ENCODE measurements around the gene TWIST2. TPM values are rescaled to one million over a fixed set of nuclear protein-coding genes. Genes with fewer than 3 reads are reported as not detected.

The TWIST2 gene
- total RNA-seq, 1 experiment from 2014 or later, result 0.22 TPM

DNA sequence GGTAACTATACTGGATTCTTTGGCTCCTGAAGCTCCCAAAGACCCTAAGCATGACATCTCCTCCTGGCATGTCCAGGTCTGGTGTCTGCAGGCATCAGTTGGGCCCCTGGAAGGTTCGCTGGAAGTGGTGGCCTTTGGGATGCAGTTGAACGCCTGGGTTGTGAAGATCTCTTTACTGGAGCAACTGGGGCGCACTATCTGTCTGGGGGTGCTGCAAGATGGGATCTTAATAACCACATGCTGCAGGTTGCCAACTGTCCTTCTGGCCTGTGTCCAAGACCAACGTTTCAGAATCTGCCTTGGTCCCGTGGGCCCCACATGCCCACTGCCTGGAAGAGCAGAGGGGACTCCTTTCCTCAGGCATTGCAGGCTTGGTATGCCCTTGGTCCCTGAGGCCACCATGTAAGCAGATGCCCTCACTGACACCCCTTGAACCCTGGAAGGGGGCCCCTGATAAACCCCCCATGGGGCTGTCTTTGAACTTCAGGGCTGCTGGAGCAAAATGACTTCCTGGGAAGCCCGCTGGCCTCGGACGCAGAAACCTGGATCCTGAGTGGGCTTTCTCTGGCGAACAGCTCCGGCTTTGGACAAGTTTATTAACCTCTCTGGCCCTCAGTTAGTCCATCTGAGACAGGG, 101.9 kb downstream of the TWIST2 start:
- H3K18ac ChIP-seq (ENCODE audit: insufficient read length, low read depth, low read length), result no peak overlapping the region
- no peak overlapping the region for H4K5ac ChIP-seq (ENCODE audit: insufficient read length, low read depth, low read length)
- H3K27me3 ChIP-seq (ENCODE audit: insufficient read depth, low read length), result no peaks in the 10 kb centered on the region
- H3K4me2 ChIP-seq (ENCODE audit: insufficient read depth, insufficient read length, low read length), result no peak overlapping the region
- H4K91ac ChIP-seq (ENCODE audit: insufficient read length, low read depth, low read length), result no peak overlapping the region
- H2BK20ac ChIP-seq (ENCODE audit: low read depth, low read length, poor library complexity, severe bottlenecking), result no peak overlapping the region
- Mint-ChIP-seq H3K4me1 (0 out of 4 replicates have a peak, but pooled peaks cover 2 to 10% of the 10 kb centered on the region in 2 experiments), H3K27me3 (ENCODE audit: low read depth) (peaks cover 10% of the 10 kb centered on the region), H3K27ac (no peak overlapping the region), H3K9me3 (no peaks in the 10 kb centered on the region), H3K36me3 (ENCODE audit: insufficient read depth in 1 of 3, low read depth in 3 of 3) (no peaks in the 10 kb centered on the region), H3K4me3 (no peak overlapping the region)
- H3K14ac ChIP-seq (ENCODE audit: insufficient read depth, low read length), result no peak overlapping the region
- no peak overlapping the region for H3K23ac ChIP-seq (ENCODE audit: insufficient read length, low read depth, low read length)
- no peak overlapping the region for H2BK120ac ChIP-seq (ENCODE audit: low read depth, low read length, poor library complexity, severe bottlenecking)
- H3T11ph ChIP-seq (ENCODE audit: low read length), result no peak overlapping the region
- no peak overlapping the region for H2BK15ac ChIP-seq (ENCODE audit: low read depth, low read length)
- H3K4ac ChIP-seq (ENCODE audit: low read depth, low read length), result no peak overlapping the region
- H2BK5ac ChIP-seq (ENCODE audit: insufficient read length, low read length), result no peak overlapping the region
- no peak overlapping the region for H4K8ac ChIP-seq (replicated peaks; ENCODE audit: insufficient read length, low read depth, low read length)
- H4K20me1 ChIP-seq (ENCODE audit: control insufficient read depth, insufficient read depth, insufficient read length), result no peaks in the 10 kb centered on the region
- no peak overlapping the region for H2AK5ac ChIP-seq (ENCODE audit: insufficient read length, low read length)
- H3K56ac ChIP-seq (ENCODE audit: insufficient read length, low read depth, low read length), result no peak overlapping the region
- TF ChIP-seq, protein P1, sequence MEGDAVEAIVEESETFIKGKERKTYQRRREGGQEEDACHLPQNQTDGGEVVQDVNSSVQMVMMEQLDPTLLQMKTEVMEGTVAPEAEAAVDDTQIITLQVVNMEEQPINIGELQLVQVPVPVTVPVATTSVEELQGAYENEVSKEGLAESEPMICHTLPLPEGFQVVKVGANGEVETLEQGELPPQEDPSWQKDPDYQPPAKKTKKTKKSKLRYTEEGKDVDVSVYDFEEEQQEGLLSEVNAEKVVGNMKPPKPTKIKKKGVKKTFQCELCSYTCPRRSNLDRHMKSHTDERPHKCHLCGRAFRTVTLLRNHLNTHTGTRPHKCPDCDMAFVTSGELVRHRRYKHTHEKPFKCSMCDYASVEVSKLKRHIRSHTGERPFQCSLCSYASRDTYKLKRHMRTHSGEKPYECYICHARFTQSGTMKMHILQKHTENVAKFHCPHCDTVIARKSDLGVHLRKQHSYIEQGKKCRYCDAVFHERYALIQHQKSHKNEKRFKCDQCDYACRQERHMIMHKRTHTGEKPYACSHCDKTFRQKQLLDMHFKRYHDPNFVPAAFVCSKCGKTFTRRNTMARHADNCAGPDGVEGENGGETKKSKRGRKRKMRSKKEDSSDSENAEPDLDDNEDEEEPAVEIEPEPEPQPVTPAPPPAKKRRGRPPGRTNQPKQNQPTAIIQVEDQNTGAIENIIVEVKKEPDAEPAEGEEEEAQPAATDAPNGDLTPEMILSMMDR (conservative IDR thresholded peaks at IDR 0.05), result no peak
- H3K27ac ChIP-seq (ENCODE audit: insufficient read length, low read depth, low read length), result no peak overlapping the region
- H3K9ac ChIP-seq (ENCODE audit: extremely low read depth, insufficient read length, low read length), result no peak overlapping the region
- H3K79me2 ChIP-seq (ENCODE audit: insufficient read depth, low read length), result no peaks in the 10 kb centered on the region
- peak; percentile 16 for DNase-seq
- no peaks in the 10 kb centered on the region for H3K79me1 ChIP-seq (ENCODE audit: insufficient read depth, low read depth, low read length, poor library complexity, severe bottlenecking)
- H3K9me3 ChIP-seq (ENCODE audit: control insufficient read depth, low read depth, low read length), result no peaks in the 10 kb centered on the region
- H3K4me1 ChIP-seq (ENCODE audit: insufficient read depth, low read length), result no peaks in the 10 kb centered on the region
- no peak overlapping the region for H2AFZ ChIP-seq (ENCODE audit: low read length)
- H3K23me2 ChIP-seq (ENCODE audit: insufficient read length, low read depth, low read length, poor library complexity, severe bottlenecking), result no peaks in the 10 kb centered on the region
- WGBS (ENCODE audit: extremely low coverage, insufficient read length, low lambda C conversion rate), result no CpG with 5 or more reads among the region's 10 CpGs
- no peak overlapping the region for H2BK12ac ChIP-seq (ENCODE audit: insufficient read length, low read depth, low read length)

Data from H9 (cell line).